Breast epithelium (tissue), 3 donors: Measurements from ENCODE around the gene EPN2.

Experiments
- POLR2A ChIP-seq: fragments of 450-650 bp; IDR thresholded peaks from one replicate; pipeline ENCODE4 v1.6.1; 2016; ENCODE audit warnings: antibody characterized with exemption, mild to moderate bottlenecking, moderate library complexity
- TF ChIP-seq, protein P1 (sequence below), 3 donors: fragments of 450-650 bp; IDR thresholded peaks; one replicate each; pipeline ENCODE4 v1.5.1; 2016 to 2017; ENCODE audit warnings: antibody characterized with exemption in 3 of 3, mild to moderate bottlenecking in 3 of 3, moderate library complexity in 3 of 3

DNA sequence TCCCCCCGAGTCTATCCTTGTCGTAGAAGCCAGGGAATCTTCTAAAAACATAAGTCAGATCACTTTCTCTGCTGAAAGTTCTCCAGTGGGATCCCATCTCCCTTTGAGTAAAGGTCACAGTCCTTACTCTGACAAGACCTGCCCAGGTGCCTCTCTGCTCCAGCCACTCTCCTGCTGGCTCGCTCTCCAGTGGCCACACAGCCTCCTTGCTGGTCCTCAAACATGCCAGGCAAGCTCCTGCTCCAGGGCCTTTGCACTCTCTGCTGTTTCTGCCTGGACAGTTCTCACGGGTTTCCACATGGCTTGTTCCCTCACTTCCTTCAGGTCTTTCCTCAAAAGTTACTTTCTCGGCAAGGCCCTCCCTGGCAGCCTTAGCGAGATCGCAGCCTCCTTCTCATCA, 122.0 kb downstream of the EPN2 start:
- TF ChIP-seq POLR2A, result no peak
- TF ChIP-seq, protein P1, sequence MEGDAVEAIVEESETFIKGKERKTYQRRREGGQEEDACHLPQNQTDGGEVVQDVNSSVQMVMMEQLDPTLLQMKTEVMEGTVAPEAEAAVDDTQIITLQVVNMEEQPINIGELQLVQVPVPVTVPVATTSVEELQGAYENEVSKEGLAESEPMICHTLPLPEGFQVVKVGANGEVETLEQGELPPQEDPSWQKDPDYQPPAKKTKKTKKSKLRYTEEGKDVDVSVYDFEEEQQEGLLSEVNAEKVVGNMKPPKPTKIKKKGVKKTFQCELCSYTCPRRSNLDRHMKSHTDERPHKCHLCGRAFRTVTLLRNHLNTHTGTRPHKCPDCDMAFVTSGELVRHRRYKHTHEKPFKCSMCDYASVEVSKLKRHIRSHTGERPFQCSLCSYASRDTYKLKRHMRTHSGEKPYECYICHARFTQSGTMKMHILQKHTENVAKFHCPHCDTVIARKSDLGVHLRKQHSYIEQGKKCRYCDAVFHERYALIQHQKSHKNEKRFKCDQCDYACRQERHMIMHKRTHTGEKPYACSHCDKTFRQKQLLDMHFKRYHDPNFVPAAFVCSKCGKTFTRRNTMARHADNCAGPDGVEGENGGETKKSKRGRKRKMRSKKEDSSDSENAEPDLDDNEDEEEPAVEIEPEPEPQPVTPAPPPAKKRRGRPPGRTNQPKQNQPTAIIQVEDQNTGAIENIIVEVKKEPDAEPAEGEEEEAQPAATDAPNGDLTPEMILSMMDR (IDR thresholded peaks at IDR 0.05), result no peak
